Uterus (tissue), 2 donors: ENCODE results near the gene HBQ1.

Source experiments
- POLR2A ChIP-seq, 2 donors: fragments of 450-650 bp; IDR thresholded peaks; one replicate each; pipeline ENCODE4 v1.6.1; 2016; ENCODE audit warnings: antibody characterized with exemption in 2 of 2, mild to moderate bottlenecking in 1 of 2, moderate library complexity in 1 of 2
- TF ChIP-seq, protein P1 (sequence below), 4 experiments: fragments of 200-600 bp in 2 of 4; fragments of 450-650 bp in 2 of 4; sonication (generic) in 2 of 4; IDR thresholded peaks; one replicate each; pipeline ENCODE4 v1.5.1; 2016 to 2019; ENCODE audit warnings: antibody characterized with exemption in 4 of 4, mild to moderate bottlenecking in 2 of 4, moderate library complexity in 1 of 4

DNA sequence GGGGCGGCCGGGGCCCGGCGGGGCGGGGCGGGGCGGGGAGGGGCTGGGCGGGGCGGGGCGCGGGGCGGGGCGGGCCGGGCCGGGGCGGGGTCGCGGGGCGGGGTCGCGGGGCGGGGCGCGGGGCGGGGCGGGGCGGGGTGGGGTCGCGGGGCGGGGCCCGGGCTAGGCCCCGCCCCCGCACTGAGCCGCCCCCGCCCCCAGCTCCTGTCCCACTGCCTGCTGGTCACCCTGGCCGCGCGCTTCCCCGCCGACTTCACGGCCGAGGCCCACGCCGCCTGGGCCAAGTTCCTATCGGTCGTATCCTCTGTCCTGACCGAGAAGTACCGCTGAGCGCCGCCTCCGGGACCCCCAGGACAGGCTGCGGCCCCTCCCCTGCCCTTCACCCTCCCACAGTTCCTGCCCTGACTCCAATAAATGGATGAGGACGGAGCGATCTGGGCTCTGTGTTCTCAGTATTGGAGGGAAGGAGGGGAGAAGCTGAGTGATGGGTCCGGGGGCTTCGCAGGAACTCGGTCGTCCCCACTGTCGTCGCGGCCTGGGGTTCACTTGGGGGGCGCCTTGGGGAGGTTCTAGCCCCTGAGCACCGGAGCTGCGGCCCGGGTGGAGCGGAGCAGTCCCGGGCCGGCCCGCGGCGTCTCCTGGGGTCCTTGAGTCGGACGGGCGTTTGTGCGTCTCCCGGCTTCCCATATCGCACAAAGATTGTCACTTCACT lies 15.3 kb upstream of the HBQ1 start:
- TF ChIP-seq, protein P1, sequence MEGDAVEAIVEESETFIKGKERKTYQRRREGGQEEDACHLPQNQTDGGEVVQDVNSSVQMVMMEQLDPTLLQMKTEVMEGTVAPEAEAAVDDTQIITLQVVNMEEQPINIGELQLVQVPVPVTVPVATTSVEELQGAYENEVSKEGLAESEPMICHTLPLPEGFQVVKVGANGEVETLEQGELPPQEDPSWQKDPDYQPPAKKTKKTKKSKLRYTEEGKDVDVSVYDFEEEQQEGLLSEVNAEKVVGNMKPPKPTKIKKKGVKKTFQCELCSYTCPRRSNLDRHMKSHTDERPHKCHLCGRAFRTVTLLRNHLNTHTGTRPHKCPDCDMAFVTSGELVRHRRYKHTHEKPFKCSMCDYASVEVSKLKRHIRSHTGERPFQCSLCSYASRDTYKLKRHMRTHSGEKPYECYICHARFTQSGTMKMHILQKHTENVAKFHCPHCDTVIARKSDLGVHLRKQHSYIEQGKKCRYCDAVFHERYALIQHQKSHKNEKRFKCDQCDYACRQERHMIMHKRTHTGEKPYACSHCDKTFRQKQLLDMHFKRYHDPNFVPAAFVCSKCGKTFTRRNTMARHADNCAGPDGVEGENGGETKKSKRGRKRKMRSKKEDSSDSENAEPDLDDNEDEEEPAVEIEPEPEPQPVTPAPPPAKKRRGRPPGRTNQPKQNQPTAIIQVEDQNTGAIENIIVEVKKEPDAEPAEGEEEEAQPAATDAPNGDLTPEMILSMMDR (IDR thresholded peaks at IDR 0.05), result no peak
- no peak for TF ChIP-seq POLR2A (IDR thresholded peaks at IDR 0.05)
